Uterus (tissue), 2 donors: ENCODE measurements around the gene LMLN.

Source experiments
- POLR2A ChIP-seq, 2 donors: fragments of 450-650 bp; IDR thresholded peaks; one replicate each; pipeline ENCODE4 v1.6.1; 2016; ENCODE audit warnings: antibody characterized with exemption in 2 of 2, mild to moderate bottlenecking in 1 of 2, moderate library complexity in 1 of 2
- TF ChIP-seq, protein P1 (sequence below), 4 experiments: fragments of 200-600 bp in 2 of 4; fragments of 450-650 bp in 2 of 4; sonication (generic) in 2 of 4; IDR thresholded peaks; one replicate each; pipeline ENCODE4 v1.5.1; 2016 to 2019; ENCODE audit warnings: antibody characterized with exemption in 4 of 4, mild to moderate bottlenecking in 2 of 4, moderate library complexity in 1 of 4

DNA sequence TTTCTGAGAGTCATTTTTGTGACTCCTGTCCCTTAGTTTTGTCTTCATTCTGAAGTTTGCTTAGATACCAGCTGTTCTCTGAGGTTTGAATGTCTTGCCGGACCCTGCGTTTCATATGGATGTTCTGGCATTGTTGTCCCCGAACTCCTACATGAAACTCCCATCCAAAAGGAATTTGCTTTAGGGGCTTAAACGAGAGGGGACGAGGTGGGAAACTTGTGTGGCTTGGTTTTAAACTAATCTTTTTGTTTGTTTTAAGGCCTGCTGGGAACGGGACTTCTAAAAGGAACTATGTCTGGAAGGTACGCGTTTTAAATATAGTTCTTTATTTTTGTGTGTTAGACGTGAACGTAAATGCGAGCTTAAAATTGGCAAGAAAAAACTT, 9.3 kb upstream of the LMLN start:
- TF ChIP-seq, protein P1, sequence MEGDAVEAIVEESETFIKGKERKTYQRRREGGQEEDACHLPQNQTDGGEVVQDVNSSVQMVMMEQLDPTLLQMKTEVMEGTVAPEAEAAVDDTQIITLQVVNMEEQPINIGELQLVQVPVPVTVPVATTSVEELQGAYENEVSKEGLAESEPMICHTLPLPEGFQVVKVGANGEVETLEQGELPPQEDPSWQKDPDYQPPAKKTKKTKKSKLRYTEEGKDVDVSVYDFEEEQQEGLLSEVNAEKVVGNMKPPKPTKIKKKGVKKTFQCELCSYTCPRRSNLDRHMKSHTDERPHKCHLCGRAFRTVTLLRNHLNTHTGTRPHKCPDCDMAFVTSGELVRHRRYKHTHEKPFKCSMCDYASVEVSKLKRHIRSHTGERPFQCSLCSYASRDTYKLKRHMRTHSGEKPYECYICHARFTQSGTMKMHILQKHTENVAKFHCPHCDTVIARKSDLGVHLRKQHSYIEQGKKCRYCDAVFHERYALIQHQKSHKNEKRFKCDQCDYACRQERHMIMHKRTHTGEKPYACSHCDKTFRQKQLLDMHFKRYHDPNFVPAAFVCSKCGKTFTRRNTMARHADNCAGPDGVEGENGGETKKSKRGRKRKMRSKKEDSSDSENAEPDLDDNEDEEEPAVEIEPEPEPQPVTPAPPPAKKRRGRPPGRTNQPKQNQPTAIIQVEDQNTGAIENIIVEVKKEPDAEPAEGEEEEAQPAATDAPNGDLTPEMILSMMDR (IDR thresholded peaks at IDR 0.05) = no peak
- TF ChIP-seq POLR2A (IDR thresholded peaks at IDR 0.05) = no peak
